NCI-H187 (cell line): ENCODE results near the gene UBE2F.
"Not testable (repeated sequence)": the region's sequence is repeated elsewhere in the genome, so short reads cannot be mapped to it uniquely, and the experiment has no call there.

Experiments
- DNase-seq, 2 experiments: peaks; one replicate each; lab custom pipeline; 2025; lab: John Stamatoyannopoulos, UW

The UBE2F gene

DNA sequence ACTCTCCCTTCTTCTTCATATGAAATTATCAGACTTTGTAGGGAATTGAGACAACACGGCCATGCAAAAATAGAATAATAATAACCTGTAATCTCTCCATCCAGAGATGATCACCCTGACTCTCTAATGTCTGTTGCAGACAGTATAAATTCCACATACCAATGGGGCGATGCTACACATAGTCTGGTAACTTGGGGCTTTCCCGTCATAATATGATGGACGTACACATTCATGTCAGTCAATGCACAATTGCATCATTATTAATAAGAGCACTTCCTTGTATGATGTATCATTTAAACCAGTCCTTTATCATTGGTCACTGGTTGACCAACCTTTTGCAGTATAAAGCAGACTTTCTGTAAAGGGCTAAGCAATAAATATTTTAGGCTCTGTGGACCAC is 54.5 kb downstream of the UBE2F start:
- DNase-seq: no peak

DNA sequence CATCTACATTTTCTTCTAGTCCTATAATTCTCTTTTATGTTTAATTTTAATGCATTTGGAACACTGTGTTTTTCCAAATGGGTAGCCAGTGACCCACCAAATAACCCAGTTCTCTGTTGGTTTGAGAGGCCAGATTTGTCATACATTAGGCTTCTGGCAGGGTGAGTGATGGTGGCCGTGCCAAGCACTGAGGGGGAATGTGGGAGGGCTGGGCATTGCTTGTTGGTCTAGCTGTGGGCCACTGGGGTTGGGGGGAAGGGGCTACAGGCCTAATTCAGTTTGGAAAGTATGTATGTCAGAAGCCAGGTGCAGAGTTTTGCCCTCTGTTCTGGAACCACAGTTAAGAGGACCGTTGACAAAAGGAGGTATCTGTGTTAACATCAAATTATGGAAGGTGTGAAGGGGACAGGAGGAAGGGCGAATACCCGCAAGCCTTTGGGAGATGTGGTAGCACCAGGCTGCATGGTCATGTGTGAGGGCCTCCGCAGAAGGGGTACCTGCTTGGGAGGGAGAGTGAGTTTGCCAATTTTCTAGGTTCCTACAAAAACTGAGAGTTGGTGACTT is 55.9 kb downstream of the UBE2F start:
- DNase-seq: no peak

DNA sequence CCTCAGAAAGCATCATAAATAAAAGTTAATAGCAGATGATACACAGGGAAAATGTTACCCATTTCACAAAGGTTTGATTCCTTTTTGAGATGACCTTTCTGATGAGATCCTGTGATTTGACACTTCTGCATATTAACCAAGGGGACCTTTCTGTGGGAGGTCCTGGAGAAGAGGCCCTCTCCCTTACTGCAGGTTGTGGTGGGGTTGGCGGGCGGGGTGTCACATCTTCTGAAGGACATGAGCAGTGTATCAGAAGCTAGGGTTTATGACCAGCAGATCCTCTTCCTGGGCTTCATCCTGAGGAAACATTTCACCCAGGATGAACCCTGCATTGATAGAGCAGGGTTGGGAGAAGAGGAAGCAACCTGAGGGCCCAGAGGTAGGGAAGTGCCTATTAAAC is 56.8 kb downstream of the UBE2F start:
- no peak for DNase-seq

DNA sequence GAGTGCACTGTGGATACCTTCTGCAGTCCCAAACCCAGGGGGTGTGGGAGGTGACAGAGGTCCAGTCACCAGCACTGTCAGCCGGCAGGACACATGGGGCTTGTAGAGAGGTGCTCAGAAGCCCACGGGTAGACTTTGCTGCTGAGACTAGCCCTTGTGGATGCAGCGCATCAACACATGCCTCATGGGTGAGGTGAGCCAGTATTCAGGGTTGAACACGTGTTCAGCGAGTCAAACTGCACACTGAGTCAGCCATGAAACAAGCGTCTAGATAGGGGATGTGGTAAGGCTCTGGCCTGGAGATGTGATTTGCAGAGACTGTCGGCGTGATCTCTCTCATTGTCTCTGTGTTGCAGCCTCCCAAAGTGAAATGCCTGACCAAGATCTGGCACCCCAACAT is 58.2 kb downstream of the UBE2F start:
- DNase-seq: no peak

DNA sequence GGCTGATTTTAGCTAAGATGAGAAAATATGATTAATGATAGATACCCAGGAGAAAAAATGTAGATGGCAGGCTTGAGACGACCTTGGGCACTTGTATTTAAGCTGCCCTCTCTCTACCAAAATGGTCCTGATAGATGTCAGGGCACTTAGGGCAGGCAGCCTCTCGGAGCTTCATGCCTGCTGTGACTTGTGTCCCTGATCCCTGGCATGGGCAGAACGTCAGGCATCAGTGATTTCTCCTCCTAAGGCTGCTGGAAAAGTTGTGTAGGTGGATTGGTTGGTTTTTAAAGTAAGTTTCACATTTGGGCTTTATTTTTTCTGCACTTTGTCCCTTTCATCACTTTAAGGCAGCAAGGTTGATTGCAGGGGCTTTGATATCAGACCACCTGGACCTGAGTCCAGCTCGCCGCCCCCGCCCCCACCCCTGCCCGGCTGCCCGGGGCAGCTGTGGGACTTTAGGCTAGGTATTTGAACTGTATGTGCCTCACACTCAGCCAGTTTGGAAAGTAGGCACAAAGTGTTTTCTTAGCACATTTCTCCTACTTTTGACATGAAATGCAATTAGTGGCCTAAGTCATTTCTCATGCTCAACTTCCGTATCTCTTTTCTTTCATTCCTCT is 59.0 kb downstream of the UBE2F start:
- DNase-seq: no peak

DNA sequence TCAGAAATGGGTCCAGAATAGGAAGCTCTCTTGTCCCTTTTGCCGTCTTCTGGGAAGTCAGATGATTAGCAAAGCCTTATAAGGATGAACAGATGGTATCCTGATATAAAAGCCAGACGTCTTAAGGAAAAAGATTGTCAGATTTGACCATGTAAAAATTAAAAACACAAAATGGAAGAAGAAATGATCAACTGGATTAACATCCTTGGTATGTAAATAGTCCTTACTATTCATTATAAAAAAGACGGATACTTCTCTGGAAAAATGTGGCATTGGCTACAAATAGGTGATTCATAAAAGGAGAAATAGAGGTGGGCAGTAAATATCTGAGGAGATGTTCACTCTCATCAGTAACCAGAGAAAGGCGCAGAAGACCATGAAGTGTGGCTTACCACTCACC is 60.2 kb downstream of the UBE2F start:
- DNase-seq: no peak

DNA sequence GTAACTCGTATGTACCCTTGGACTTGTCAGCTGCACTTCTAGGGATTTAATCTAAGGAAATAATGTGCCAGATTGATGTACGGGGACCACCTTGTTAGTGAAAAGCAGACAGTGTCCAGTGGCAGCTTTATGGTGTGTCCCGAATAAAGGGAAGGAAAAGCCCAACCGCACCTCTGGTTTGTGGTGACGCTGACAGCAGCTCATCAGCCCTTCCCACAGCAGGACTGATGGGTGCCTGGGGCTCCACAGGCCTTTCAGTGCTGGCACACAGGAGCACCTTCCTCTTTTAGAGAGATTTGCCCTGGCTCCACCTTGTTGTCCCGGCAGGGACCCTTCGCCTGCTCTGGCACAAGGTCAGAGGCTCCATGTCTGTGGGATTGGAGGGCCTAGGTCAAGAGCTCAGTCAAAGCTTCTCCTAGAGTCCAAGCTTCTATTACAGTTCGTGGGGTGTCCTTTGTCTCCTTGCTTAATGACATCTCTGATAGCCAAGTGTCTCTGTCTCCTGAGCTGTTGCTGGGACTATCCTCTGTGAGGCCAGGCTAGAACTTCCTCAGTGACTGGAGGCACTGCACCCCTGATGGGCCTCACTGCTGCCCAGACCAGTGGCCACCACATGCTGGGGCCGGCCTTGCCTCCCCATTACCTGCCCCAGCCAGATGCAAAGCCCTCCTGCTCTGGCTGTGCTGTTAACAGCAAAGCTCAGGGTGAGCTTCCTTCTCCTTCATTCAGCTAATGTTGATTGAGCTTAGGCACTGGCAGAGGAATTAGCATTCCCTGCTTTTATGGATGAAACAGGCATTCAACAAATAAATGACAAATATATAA is 61.0 kb downstream of the UBE2F start:
- DNase-seq: no peak

DNA sequence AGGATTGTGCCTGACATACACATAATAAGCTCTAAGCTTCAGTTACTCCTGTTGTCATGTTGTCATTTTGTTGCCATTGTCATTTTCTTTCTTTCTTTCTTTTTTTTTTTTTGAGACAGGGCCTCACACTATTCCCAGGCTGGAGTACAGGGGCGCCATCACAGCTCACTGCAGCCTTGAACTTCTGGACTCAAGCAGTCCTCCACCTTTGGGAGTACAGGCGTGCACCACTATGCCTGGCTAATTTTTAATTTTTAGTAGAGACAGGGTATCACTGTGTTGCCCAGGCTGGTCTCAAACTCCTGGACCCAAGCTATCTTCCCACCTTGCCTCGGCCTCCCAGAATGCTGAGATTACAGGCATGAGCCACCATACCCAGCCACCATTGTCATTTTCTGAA is 63.0 kb downstream of the UBE2F start:
- DNase-seq: no peak

DNA sequence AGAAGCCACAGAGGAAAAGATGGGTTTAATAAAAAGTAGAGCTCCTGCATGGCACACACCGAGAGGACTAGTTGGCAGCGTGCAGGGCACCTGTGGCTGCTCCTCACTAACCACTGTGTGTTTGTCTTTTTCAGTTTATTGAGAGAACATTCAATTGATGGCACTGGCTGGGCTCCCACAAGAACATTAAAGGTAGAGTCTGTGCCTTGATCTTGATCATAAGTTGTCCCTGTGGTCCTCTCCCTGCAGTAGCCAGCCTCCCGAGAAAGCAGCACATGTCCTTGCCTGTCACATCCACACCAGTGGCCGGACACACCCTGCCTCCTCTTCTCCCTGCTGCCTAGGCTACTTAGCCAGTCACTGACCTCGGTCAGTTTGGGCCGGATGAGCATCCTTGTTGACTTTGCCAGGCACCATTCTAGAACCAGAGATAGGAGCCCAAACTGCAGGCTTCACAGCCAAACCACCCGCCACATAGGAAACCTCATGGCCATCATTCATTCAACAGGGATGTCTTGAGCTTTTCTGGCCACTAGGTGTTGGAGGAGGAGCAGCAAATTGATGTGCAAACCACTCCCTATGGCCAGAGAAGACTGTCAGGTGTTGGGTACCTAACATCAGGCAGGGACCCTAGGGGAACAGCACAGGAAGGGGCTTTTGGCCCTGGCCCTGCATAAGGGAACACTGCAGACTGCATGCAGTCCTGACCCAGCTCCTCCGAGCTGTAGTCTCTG is 63.8 kb downstream of the UBE2F start:
- DNase-seq: no peak

DNA sequence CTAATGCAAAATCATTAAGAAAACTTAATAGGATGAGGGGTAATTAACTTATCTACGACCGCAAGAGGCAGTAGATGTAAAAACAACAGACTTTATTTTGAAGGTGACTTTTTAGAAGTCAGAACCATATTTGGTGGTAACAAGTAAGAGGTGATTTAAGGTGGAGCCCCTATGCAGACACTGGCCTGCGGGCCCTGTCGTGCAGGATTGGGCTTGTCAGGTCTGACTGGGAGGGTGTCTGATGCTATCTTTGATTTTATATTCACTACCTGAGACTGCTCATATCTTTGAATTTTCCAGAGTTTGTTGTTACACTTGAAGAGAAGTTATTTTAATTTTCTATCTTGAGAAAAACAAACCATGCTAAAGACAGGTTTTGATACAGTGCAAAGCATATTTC is 64.9 kb downstream of the UBE2F start:
- no peak for DNase-seq

DNA sequence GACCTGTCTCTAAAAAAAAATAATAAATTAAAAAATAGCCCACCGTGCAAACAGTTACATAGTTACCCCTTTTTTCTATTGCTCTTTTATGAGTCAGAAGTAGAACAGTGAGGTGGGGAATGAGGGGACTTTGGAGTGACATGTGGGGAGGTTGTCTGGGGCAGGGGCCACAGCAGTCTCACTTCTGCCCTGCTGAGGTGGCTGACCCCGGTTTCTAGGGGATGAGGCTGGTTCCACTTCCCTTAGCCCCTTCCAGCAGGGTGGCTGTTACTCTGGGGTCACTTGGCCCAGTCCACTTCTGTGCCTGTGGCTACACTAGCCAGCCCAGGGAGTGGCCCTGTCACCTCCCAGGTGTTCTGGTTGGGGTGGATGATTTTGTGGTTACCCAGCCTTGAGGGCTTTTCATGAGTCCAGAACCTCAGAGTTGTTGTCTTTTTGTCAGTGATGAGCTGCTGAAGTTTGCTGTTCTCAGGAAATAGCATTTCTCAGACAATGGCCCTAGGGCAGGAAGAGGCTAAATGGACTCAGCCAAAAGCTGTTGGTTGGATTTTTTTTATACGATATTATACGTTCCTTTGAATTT is 66.0 kb downstream of the UBE2F start:
- no peak for DNase-seq

DNA sequence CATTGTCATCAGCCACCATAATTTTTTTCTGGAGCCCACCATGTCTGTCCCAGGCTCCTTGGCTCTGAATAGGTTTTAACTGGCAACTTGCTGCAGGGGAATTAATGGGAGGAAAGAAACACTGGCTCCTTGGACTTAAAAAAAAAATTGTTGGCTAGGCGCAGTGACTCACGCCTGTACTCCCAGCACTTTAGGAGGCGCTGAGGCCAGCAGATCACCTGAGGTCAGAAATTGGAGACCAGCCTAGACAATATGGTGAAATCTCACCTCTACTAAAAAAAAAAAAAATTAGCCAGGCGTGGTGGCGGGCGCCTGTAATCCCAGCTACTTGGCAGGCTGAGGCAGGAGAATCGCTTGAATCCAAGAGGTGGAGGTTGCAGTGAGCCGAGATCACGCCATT is 67.2 kb downstream of the UBE2F start:
- not testable (repeated sequence) for DNase-seq

DNA sequence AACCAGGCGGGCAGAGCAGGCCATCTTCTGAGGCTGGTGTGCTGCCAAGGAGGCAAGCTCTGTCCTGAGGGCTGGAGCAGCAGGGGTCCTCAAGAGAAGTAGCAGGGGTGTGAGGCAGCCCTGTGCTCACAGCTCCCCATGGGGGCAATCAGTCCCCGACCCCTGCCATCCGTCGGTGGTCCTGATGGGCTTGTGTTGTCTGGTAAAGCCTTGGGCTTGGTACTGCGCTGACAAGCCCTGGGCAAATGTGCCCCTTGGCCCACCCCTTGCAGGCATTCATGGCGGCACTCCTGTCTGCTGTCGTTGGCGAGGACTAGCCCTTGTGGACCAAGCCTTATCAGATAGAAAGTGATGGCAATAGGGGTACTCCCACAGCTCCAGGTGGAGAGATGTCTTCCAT is 71.4 kb downstream of the UBE2F start:
- no peak for DNase-seq

DNA sequence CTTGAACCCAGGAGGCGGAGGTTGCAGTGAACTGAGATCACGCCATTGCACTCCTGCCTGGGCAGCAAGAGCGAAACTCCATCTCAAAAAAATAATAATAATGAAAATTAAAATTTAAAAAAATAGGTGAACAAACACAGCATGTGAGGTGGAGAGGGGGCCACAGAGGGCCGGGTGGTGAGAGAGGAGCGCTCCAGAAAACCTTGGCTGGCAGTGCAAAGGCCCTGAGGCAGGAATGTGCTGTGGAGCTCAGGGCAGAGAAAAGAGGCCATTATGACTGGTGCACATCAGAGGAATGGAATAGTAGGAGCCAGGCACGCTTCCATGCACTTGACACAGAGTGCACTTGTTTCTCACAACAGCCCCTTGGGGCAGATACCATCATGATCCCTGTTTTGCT is 72.3 kb downstream of the UBE2F start:
- no peak for DNase-seq

DNA sequence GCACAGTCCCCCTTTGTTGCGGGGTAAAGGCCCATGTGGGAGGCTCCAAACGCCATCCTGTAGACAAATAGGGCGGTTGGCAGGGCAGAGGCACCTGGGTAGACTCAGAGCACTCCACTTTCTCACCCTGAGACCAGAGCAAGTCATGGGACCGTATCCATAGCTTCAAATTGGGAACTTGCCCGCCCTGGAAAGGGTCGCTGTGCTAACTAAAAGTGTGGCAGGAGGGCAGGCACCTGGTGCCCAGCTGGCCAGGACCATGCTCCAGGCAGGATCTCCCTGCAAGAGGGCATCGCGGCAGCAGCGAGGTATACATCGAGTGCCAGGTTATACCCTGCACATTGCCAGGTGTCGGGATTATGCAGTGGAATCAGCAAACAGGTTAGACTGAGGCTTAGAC is 73.2 kb downstream of the UBE2F start:
- no peak for DNase-seq

DNA sequence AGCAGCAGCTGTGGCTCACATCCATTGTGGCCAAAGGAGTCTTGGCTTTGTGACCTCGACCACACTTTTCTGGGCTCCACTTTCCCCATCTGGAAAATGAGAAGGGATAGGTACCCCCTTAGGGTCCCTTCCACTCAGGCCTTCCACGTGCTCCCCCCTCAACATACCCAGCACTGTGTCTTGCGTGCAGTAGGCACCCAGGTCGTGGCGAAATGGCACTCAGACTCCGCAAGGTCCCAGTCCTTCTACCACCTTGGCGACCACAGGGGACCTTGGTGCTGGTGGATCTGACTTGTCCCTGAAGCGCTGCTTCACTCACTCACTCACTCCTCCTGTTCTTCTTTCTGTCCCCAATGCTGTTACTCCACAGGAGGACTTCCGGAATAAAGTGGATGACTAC is 74.1 kb downstream of the UBE2F start:
- DNase-seq: no peak

DNA sequence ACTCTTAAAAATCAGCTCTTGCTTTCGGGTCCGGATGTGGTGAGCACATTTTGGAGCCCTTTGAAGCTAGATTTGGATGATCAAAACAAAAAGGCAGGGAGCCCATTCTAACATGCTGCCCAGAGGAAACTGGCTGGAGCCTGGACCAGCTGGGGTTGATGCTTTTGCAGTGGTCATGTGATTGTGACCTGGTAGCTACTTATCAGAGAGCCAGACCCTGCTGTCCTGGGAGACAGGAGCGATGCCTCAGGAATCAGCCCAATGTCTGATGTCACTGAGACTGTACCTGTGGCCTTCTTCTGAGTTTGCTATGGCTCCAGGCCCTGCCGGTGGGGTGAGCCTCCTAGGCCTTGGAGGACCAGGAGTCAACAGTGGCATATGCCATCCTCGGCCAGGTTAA is 75.3 kb downstream of the UBE2F start:
- no peak for DNase-seq

DNA sequence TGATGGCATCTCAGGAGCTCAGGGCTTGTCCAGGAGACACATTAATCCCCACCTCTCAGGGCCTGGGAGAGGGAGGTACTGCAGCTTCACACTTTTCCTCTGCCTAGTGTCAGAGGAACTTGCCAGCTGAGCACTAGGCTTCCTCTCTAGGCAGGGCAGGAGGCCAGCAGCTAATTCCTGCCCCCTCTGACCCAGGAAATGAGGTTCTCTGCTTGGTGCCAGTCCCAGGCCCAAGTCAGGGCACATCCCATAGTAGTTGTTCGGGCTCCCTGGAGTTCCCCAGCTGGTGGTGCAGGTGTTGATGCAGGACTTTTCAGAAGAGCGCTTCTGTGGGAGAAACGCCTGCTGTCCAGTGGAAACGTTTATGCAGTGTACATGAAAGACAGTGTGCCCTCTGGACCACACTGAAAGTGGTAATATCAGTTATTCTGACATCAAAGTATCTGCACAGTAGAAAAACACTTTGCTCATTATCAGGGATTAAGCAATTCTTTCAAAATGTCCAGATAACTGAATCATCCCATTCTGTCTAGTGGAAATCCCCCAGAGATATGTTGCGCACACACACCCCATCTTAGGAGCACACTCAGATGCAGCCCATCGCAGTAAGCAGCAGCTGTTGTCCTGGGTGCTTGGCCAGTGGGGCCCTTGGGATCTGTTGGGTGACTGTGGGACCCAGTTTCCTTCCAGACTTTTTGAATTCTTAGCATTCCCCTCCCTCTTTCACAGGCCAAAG is 76.2 kb downstream of the UBE2F start:
- no peak for DNase-seq

DNA sequence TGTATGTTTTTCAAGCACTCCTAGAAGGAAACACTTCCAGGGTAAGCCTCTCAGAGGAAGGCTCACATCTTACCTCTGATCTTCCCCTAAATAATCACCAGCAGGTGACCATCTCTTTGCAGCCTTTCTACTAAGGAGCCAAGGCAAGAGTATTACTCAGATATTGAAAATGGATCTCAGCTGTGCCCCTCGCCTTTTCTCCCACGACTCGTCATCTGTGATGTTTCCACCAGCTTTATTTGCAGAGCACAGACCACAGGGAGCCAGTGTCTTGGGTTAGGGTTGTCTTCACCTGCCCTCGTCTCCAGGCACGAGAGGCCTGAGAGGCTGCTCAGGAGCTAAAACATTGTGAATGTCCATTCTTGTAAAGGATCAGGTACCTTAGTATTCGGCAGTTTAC is 77.0 kb downstream of the UBE2F start:
- DNase-seq: no peak

DNA sequence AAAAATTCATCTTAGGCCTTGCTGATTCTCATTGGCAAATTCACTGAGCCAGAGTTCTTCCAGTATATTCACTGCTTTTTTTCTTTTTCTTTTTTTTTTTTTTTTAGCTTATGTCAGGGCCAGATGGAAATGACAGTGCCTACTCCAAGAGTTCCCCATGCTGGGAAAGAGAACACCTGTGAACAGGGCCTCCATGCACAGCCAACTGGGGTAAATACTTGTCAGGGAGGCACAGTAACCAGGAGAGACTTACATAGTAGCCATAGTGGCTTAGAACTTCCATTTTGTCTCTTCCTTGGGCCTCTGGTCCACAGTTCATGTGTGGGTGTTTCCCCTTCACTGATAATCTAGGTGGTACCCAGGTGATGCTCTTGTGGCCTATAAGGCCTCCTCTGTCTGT is 78.8 kb downstream of the UBE2F start:
- DNase-seq: no peak

DNA sequence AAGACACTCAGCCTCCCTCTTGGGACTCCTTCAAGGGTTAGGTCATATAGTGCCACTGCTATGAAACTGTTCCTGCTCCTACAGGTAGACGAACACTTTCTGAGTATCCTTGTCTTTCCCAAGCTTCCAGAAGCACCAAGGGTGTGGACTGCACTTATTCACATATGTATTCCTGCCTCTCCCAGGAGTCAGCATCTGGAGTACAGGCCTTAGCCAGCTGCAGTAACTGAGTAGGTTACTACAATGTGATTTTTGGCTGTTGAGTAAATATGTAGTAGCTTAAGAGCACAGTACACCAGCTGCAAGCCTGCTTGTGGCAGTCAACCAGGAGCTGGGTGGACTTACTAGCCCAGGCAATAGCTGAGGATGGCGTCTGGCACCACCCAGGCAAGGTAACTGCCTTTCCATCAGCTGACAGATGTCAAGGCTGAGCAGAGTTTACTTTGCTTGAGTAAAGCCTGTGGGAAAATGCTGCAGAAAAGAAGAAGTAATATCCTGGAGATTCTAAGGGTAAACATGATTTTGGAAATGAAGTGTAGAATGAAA is 80.0 kb downstream of the UBE2F start:
- DNase-seq: no peak
